Sigmoid colon (tissue), 7 donors: ENCODE data around the gene TNIK. TPM values are rescaled to one million over a fixed set of nuclear protein-coding genes. Genes with fewer than 3 reads are reported as not detected.

ENCODE experiments used
- DNase-seq: peaks from one replicate; pipeline ENCODE4 v3.0.0-alpha.2; 2019
- H3K27ac ChIP-seq, 4 donors: fragments of 200-600 bp; sonication (generic); one replicate each; pipeline ENCODE4 v1.5.1; 2016 to 2019; ENCODE audit warnings: mild to moderate bottlenecking in 1 of 4
- H3K27me3 ChIP-seq, 3 donors: fragments of 200-600 bp; sonication (generic); one replicate each; pipeline ENCODE4 v1.5.1; 2019; ENCODE audit warnings: mild to moderate bottlenecking in 1 of 3
- H3K36me3 ChIP-seq, 4 donors: fragments of 200-600 bp; sonication (generic); one replicate each; pipeline ENCODE4 v1.5.1; 2016 to 2019
- H3K4me1 ChIP-seq, 4 donors: fragments of 200-600 bp; sonication (generic); one replicate each; pipeline ENCODE4 v1.5.1; 2017 to 2019
- H3K4me3 ChIP-seq, 4 donors: fragments of 200-600 bp; sonication (generic); one replicate each; pipeline ENCODE4 v1.5.1; 2017 to 2019; ENCODE audit warnings: mild to moderate bottlenecking in 2 of 4, moderate library complexity in 1 of 4
- H3K9me3 ChIP-seq, 4 donors: fragments of 200-600 bp in 3 of 4; sonication (generic) in 3 of 4; one replicate each; pipeline versions ENCODE4 v1.5.1 to v1.6.1; 2013 to 2019
- EP300 ChIP-seq, 4 donors: sonication (generic); formaldehyde crosslinking; IDR thresholded peaks; one replicate each; pipeline ENCODE4 v1.6.1; 2017; ENCODE audit warnings: antibody characterized with exemption in 4 of 4
- POLR2A ChIP-seq, 2 donors: fragments of 450-650 bp; IDR thresholded peaks; one replicate each; pipeline ENCODE4 v1.6.1; 2016; ENCODE audit warnings: antibody characterized with exemption in 2 of 2, mild to moderate bottlenecking in 2 of 2, moderate library complexity in 2 of 2
- POLR2AphosphoS5 ChIP-seq, 4 donors: sonication (generic); formaldehyde crosslinking; IDR thresholded peaks; one replicate each; pipeline ENCODE4 v1.6.1; 2017; ENCODE audit warnings: antibody characterized with exemption in 4 of 4
- WGBS, 2 donors: extraction: QIAGEN DNeasy Blood & Tissue Kit; methylation state at CpG; one replicate each; pipeline ENCODE4 v1.1.7; 2013; 5-methylcytosine and 5-hydroxymethylcytosine counted together
- intact Hi-C: fragments of 100-400 bp; cut with DNase I; formaldehyde crosslinking; loops from one replicate; pipeline ENCODE4 v1.15.1; 2023
- polyA plus RNA-seq, 3 donors: library from polyadenylated mRNA; stranded (reverse); fragments of 200-250 nt; gene quantifications; one replicate each; pipeline ENCODE4 v1.2.3, GENCODE V29; 2013
- total RNA-seq, 4 donors: library from RNA; depleted of rRNA; stranded (reverse); fragments of >200 nt; gene quantifications; one replicate each; pipeline ENCODE4 v1.1.0, GENCODE V29; 2016
- TF ChIP-seq, protein P1 (sequence below), 4 experiments: fragments of 450-650 bp in 3 of 4; fragments of 200-600 bp in 1 of 4; IDR thresholded peaks; one replicate each; pipeline ENCODE4 v1.5.1; 2016 to 2019; ENCODE audit warnings: antibody characterized with exemption in 4 of 4, mild to moderate bottlenecking in 3 of 4, moderate library complexity in 2 of 4
- donor health status: healthy with polysubstance abuse.
- donor health status: Bipolar disorder and iron deficiency.
- donor health status: healthy.

The TNIK gene
- total and polyA plus RNA-seq, 7 donors = 5.4 to 21.3 (median 9.2) TPM

DNA sequence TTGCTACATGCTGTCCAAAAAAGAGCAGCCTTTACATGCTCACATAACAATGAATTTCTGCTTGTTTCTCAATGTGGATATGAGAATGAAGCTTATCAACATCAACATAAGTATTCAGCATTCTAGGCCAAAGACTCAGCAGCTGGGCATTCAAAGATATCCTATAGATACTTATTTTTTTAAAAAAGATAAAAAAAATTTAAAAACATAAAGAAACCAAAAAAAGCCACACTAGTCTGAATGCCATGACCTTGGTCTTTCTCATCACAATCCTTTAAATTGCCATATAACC lies 182.0 kb downstream of the TNIK start:
- Histone ChIP-seq H3K27ac (no peak overlapping the region), H3K27me3 (no peaks in the 10 kb centered on the region), H3K9me3 (no peaks in the 10 kb centered on the region), H3K4me1 (peaks cover 0 to 30% (median 23%) of the 10 kb centered on the region in 4 donors), H3K4me3 (no peak overlapping the region), H3K36me3 (no peaks in the 10 kb centered on the region)
- no peak for TF ChIP-seq POLR2AphosphoS5 (IDR thresholded peaks at IDR 0.05)
- no peak for TF ChIP-seq POLR2A (IDR thresholded peaks at IDR 0.05)
- TF ChIP-seq, protein P1, sequence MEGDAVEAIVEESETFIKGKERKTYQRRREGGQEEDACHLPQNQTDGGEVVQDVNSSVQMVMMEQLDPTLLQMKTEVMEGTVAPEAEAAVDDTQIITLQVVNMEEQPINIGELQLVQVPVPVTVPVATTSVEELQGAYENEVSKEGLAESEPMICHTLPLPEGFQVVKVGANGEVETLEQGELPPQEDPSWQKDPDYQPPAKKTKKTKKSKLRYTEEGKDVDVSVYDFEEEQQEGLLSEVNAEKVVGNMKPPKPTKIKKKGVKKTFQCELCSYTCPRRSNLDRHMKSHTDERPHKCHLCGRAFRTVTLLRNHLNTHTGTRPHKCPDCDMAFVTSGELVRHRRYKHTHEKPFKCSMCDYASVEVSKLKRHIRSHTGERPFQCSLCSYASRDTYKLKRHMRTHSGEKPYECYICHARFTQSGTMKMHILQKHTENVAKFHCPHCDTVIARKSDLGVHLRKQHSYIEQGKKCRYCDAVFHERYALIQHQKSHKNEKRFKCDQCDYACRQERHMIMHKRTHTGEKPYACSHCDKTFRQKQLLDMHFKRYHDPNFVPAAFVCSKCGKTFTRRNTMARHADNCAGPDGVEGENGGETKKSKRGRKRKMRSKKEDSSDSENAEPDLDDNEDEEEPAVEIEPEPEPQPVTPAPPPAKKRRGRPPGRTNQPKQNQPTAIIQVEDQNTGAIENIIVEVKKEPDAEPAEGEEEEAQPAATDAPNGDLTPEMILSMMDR (IDR thresholded peaks at IDR 0.05) = no peak
- no peak for TF ChIP-seq EP300 (IDR thresholded peaks at IDR 0.05)
- no peak for DNase-seq
- intact Hi-C loops = no loop called here

GRCh38 chr3:171277456-171278298 lies 182.5 kb downstream of the TNIK start:
- H3K9me3 ChIP-seq = no peaks in the 10 kb centered on the region
- no peak for DNase-seq
- no peaks in the 10 kb centered on the region for H3K36me3 ChIP-seq
- H3K4me3 ChIP-seq = no peak overlapping the region
- H3K4me1 ChIP-seq = peaks cover 0 to 24% (median 17%) of the 10 kb centered on the region in 4 donors
- WGBS, 2 donors = 85 to 91% methylated on average over 5 of the region's 5 CpGs
- TF ChIP-seq POLR2AphosphoS5 (IDR thresholded peaks at IDR 0.05) = no peak
- TF ChIP-seq, protein P1 (IDR thresholded peaks at IDR 0.05) = no peak
- TF ChIP-seq EP300 (IDR thresholded peaks at IDR 0.05) = no peak
- TF ChIP-seq POLR2A (IDR thresholded peaks at IDR 0.05) = no peak
- H3K27ac ChIP-seq = no peak overlapping the region
- intact Hi-C loops = no loop called here
- no peaks in the 10 kb centered on the region for H3K27me3 ChIP-seq

- no peak for DNase-seq
These were observed 183.3 kb downstream of the TNIK start for GRCh38 chr3:171276923-171277322.

GRCh38 chr3:171274222-171274621 lies 186.0 kb downstream of the TNIK start:
- Histone ChIP-seq H3K27me3 (no peaks in the 10 kb centered on the region), H3K4me1 (peaks cover 0 to 17% (median 8%) of the 10 kb centered on the region in 4 donors), H3K4me3 (no peak overlapping the region), H3K9me3 (no peaks in the 10 kb centered on the region), H3K27ac (no peak overlapping the region), H3K36me3 (no peaks in the 10 kb centered on the region)
- intact Hi-C loops = no loop called here
- WGBS, 2 donors = 68 to 91% methylated on average over 1 of the region's 1 CpG
- no peak for TF ChIP-seq POLR2AphosphoS5 (IDR thresholded peaks at IDR 0.05)
- no peak for TF ChIP-seq EP300 (IDR thresholded peaks at IDR 0.05)
- TF ChIP-seq, protein P1 (IDR thresholded peaks at IDR 0.05) = no peak
- TF ChIP-seq POLR2A (IDR thresholded peaks at IDR 0.05) = no peak
- DNase-seq = no peak

More at GRCh38 chr3:171276923-171277322, 183.3 kb downstream of the TNIK start:
- TF ChIP-seq, protein P1 (IDR thresholded peaks at IDR 0.05) = no peak
- TF ChIP-seq EP300 (IDR thresholded peaks at IDR 0.05) = no peak
- no peak for TF ChIP-seq POLR2AphosphoS5 (IDR thresholded peaks at IDR 0.05)
- Histone ChIP-seq H3K4me3 (no peak overlapping the region), H3K9me3 (no peaks in the 10 kb centered on the region), H3K27ac (no peak overlapping the region), H3K36me3 (no peaks in the 10 kb centered on the region), H3K27me3 (no peaks in the 10 kb centered on the region), H3K4me1 (peaks cover 0 to 17% (median 11%) of the 10 kb centered on the region in 4 donors)
- intact Hi-C loops = no loop called here
- 68 to 74% methylated on average over 3 of the region's 3 CpGs for WGBS, 2 donors
